PC-9 (cell line): ENCODE data around the gene LKAAEAR1. TPM values are rescaled to one million over a fixed set of nuclear protein-coding genes. Genes with fewer than 3 reads are reported as not detected.
A peak's percentile ranks its signal among the peaks of the same experiment; 100 is the strongest.

ENCODE experiments used
- BruUV-seq: library from RNA; stranded (reverse); fragments of 400-500 nt; replicated peaks from 2 replicates; lab custom pipeline; 2021; lab: Mats Ljungman, UMichigan
- CTCF ChIA-PET: fragments of 300-600 bp; sonication (Branson Sonifier 250); formaldehyde crosslinking; loops from one replicate; lab custom pipeline; 2022; ENCODE audit warnings: antibody characterized with exemption; lab: Charles Lee
- POLR2A ChIA-PET: fragments of 300-600 bp; sonication (Branson Sonifier 250); formaldehyde crosslinking; loops from one replicate; lab custom pipeline; 2022; ENCODE audit warnings: antibody characterized with exemption; ENCODE audit not compliant: unreplicated experiment; lab: Charles Lee
- DNase-seq, 2 experiments: peaks; one replicate each; pipeline versions ENCODE4 v3.0.0 to v3.0.0-alpha.2; 2015 to 2022; ENCODE audit warnings: mixed read lengths in 1 of 2
- H2AFZ ChIP-seq: fragments of 200-600 bp; sonication (generic); 2 replicates; pipeline ENCODE4 v1.8.1; 2017; ENCODE audit warnings: antibody characterized with exemption
- H3F3A ChIP-seq: fragments of 200-600 bp; sonication (generic); 2 replicates; pipeline ENCODE4 v1.8.1; 2017; ENCODE audit warnings: antibody characterized with exemption, mild to moderate bottlenecking, low read depth; ENCODE audit not compliant: insufficient read depth
- H3K27ac ChIP-seq: fragments of 200-600 bp; sonication (generic); 2 replicates; pipeline ENCODE4 v1.6.1; 2016; ENCODE audit warnings: mixed run types
- H3K27me3 ChIP-seq: fragments of 200-600 bp; sonication (generic); 2 replicates; pipeline ENCODE4 v1.6.1; 2016; ENCODE audit warnings: low read depth, mixed run types; ENCODE audit not compliant: insufficient read depth
- H3K36me3 ChIP-seq: fragments of 200-600 bp; sonication (generic); 2 replicates; pipeline ENCODE4 v1.6.1; 2016; ENCODE audit warnings: low read depth, mixed run types
- H3K4me1 ChIP-seq: fragments of 200-600 bp; sonication (generic); replicated peaks from 2 replicates; pipeline ENCODE4 v1.6.1; 2016; ENCODE audit warnings: mixed run types; ENCODE audit not compliant: insufficient read depth
- H3K4me2 ChIP-seq: fragments of 200-600 bp; sonication (generic); 2 replicates; pipeline ENCODE4 v1.6.1; 2017; ENCODE audit warnings: mixed run types
- H3K4me3 ChIP-seq: fragments of 200-600 bp; sonication (generic); 2 replicates; pipeline ENCODE4 v1.6.1; 2016; ENCODE audit warnings: mixed run types
- H3K79me2 ChIP-seq: fragments of 200-600 bp; sonication (generic); 2 replicates; pipeline ENCODE4 v1.6.1; 2017; ENCODE audit warnings: low read depth, mixed run types
- H3K9me2 ChIP-seq: fragments of 200-600 bp; sonication (generic); 2 replicates; pipeline ENCODE4 v1.8.1; 2017; ENCODE audit warnings: mild to moderate bottlenecking; ENCODE audit not compliant: insufficient read depth
- H3K9me3 ChIP-seq: fragments of 200-600 bp; sonication (generic); 2 replicates; pipeline ENCODE4 v1.8.1; 2016; ENCODE audit warnings: low read depth; ENCODE audit not compliant: insufficient read depth
- H4K20me1 ChIP-seq: fragments of 200-600 bp; sonication (generic); 2 replicates; pipeline ENCODE4 v1.8.1; 2017; ENCODE audit not compliant: insufficient read depth
- EZH2 ChIP-seq: fragments of 200-600 bp; sonication (generic); IDR thresholded peaks from 2 replicates; pipeline ENCODE4 v1.8.0; 2017; ENCODE audit warnings: antibody characterized with exemption, low read depth
- intact Hi-C: fragments of 100-400 bp; cut with micrococcal nuclease; formaldehyde crosslinking; loops from one replicate; pipeline ENCODE4 v1.10.0; 2022; ENCODE audit not compliant: unreplicated experiment
- total RNA-seq: library from RNA; stranded (reverse); gene quantifications from 2 replicates; pipeline ENCODE4 v1.2.3, GENCODE V29; 2021
- TF ChIP-seq, protein P1 (sequence below): fragments of 200-600 bp; sonication (generic); conservative IDR thresholded peaks from 2 replicates; pipeline ENCODE4 v1.6.1; 2017; ENCODE audit warnings: mixed run types, antibody characterized with exemption, mild to moderate bottlenecking, moderate library complexity

The LKAAEAR1 gene
- total RNA-seq, 1 experiment from 2014 or later: not detected

DNA sequence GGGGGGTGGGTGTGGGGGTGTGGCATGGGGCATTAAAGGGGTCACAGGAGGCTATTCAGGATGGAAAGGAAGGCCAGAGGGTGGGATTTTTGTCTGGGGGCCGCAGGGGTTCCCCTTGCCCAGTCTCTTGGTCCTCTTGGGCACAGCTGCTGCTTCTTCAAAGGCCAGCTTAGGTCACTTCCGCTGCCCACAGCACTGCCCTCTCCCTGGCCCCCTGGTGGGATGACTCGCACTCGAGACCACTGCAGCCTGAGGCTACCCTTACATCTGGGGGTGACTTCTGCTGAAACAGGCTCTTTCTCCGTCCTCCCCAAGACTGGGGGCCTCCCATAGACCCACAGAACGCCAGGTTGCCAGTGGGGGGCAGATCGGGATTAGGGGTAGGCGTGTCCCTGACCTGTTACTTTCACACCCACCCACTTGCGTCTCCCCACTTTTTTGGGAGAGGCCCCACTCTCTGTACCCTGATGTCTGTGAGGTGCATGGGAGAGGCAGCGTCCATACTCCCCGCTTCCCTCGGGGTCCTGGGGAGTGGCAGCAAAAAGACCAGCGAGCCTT, 1.3 kb downstream of the LKAAEAR1 start:
- Histone ChIP-seq H3K4me3 (peak overlapping the region; percentile 37; the same call in 1 of the 2 replicates), H3K27me3 (peaks cover 42% of the 10 kb centered on the region), H3K36me3 (no peaks in the 10 kb centered on the region), H3K4me2 (peak overlapping the region; percentile 64), H2AFZ (no peak overlapping the region), H3F3A (peaks cover 27% of the 10 kb centered on the region), H3K9me2 (no peaks in the 10 kb centered on the region), H3K79me2 (peaks cover 8% of the 10 kb centered on the region), H3K4me1 (peaks cover 12% of the 10 kb centered on the region), H3K27ac (no peak overlapping the region), H4K20me1 (peaks cover 5% of the 10 kb centered on the region; the same call in 1 of the 2 replicates), H3K9me3 (no peaks in the 10 kb centered on the region)
- CTCF ChIA-PET: interaction anchor here (1.0 to 1.1 kb wide), 2 partner anchors 13 to 45 kb away, joined by 3 read pairs; no protein-coding TSS in a partner anchor
- POLR2A ChIA-PET: no interaction called here
- intact Hi-C loops: loop anchor here (5.0 kb wide), 1 partner anchor 39 kb away; no protein-coding TSS in a partner anchor
- BruUV-seq: no TSS peak
- DNase-seq: no peak
- no peak for TF ChIP-seq EZH2
- TF ChIP-seq, protein P1, sequence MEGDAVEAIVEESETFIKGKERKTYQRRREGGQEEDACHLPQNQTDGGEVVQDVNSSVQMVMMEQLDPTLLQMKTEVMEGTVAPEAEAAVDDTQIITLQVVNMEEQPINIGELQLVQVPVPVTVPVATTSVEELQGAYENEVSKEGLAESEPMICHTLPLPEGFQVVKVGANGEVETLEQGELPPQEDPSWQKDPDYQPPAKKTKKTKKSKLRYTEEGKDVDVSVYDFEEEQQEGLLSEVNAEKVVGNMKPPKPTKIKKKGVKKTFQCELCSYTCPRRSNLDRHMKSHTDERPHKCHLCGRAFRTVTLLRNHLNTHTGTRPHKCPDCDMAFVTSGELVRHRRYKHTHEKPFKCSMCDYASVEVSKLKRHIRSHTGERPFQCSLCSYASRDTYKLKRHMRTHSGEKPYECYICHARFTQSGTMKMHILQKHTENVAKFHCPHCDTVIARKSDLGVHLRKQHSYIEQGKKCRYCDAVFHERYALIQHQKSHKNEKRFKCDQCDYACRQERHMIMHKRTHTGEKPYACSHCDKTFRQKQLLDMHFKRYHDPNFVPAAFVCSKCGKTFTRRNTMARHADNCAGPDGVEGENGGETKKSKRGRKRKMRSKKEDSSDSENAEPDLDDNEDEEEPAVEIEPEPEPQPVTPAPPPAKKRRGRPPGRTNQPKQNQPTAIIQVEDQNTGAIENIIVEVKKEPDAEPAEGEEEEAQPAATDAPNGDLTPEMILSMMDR: no peak

DNA sequence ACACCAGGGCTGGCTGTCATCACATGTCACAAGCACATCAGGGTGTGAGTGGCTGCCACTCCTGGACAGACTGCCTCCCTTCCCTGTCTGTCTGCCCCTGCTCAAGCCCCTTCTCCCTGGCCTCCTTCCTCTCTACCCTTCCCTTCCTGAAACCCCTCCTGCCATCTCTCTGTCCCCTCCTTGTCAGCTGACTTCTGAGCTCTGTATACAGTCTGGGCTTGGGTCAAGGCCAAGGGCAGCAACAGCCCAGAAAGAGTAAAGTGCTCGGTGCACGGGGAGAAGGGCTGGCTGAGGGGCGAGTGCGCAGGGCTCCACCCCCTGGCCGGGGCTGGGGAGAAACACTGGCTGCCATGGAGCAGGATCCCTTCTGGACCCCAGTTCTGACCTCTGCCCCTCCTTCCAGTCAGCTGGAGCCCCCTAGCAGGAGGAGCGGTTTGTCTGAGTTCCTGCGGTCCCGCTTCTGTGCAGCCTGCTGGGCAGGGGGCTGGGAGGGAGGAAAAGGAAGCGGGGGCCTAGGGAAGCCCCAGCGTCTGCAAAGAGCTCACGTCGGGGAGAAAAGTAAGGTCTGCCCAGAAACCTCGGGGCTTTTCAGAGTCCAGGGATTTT, 2.0 kb downstream of the LKAAEAR1 start:
- Histone ChIP-seq H3K4me1 (peaks cover 14% of the 10 kb centered on the region), H3K4me3 (no peak overlapping the region), H3K4me2 (no peak overlapping the region), H3F3A (peaks cover 27% of the 10 kb centered on the region), H3K27me3 (peaks cover 38% of the 10 kb centered on the region), H3K27ac (no peak overlapping the region), H4K20me1 (peaks cover 8% of the 10 kb centered on the region; the same call in 1 of the 2 replicates), H3K79me2 (peaks cover 12% of the 10 kb centered on the region), H3K36me3 (no peaks in the 10 kb centered on the region), H3K9me3 (no peaks in the 10 kb centered on the region), H2AFZ (no peak overlapping the region), H3K9me2 (no peaks in the 10 kb centered on the region)
- CTCF ChIA-PET: interaction anchor here (1.1 kb wide), 1 partner anchor 12 kb away, joined by 3 read pairs; no protein-coding TSS in a partner anchor
- BruUV-seq: no TSS peak
- POLR2A ChIA-PET: no interaction called here
- no peak for DNase-seq
- TF ChIP-seq EZH2: no peak
- TF ChIP-seq, protein P1: no peak
- intact Hi-C loops: loop anchor here (5.0 kb wide), 1 partner anchor 40 kb away; no protein-coding TSS in a partner anchor

DNA sequence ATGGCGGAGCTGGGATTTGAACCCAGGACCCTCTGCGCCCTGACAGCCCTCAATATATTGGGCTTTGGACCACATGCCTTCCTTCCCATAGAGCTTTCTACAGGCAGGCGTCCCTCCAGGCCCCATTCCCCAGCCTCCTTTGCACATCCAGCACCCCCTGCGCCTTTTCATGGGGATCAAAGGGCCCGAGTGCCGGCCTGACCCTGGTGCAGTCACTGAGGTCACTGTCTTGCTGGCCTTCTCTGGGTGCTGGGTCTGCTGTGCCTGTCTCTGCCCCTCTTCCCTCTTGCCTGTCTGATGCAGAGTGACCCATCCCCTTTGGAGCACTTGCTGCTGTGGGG, 2.6 kb downstream of the LKAAEAR1 start:
- intact Hi-C loops: loop anchor here (5.0 kb wide), 1 partner anchor 41 kb away; no protein-coding TSS in a partner anchor
- CTCF ChIA-PET: no interaction called here
- POLR2A ChIA-PET: interaction anchor here (0.5 kb wide), 2 partner anchors 201 to 1378 kb away, joined by 4 read pairs; no protein-coding TSS in a partner anchor
- peaks cover 27% of the 10 kb centered on the region for H3F3A ChIP-seq
- H3K36me3 ChIP-seq: no peaks in the 10 kb centered on the region
- H4K20me1 ChIP-seq: peaks cover 8% of the 10 kb centered on the region; the same call in 1 of the 2 replicates
- H2AFZ ChIP-seq: no peak overlapping the region
- peaks cover 37% of the 10 kb centered on the region for H3K27me3 ChIP-seq
- H3K4me3 ChIP-seq: no peak overlapping the region
- no peak overlapping the region for H3K4me2 ChIP-seq
- BruUV-seq: no TSS peak
- H3K27ac ChIP-seq: no peak overlapping the region
- no peak for TF ChIP-seq EZH2
- TF ChIP-seq, protein P1: no peak
- H3K9me3 ChIP-seq: no peaks in the 10 kb centered on the region
- peaks cover 12% of the 10 kb centered on the region for H3K79me2 ChIP-seq
- DNase-seq: no peak
- H3K9me2 ChIP-seq: no peaks in the 10 kb centered on the region
- peaks cover 14% of the 10 kb centered on the region for H3K4me1 ChIP-seq
